Ectodermal cell (in vitro differentiated cells): ENCODE measurements around the gene MEDAG.

Experiments
- H3K27ac ChIP-seq: 2 replicates; pipeline ENCODE4 v1.7.0; 2013; ENCODE audit warnings: mild to moderate bottlenecking, low read depth, low read length; ENCODE audit not compliant: insufficient read depth, poor library complexity, severe bottlenecking
- H3K27me3 ChIP-seq: 2 replicates; pipeline ENCODE4 v1.7.0; 2013; ENCODE audit warnings: mild to moderate bottlenecking, low read length; ENCODE audit not compliant: insufficient read depth, control insufficient read depth, poor library complexity, severe bottlenecking
- H3K36me3 ChIP-seq: one replicate; pipeline ENCODE4 v1.7.0; 2013; ENCODE audit warnings: low read length; ENCODE audit not compliant: control insufficient read depth, insufficient read depth
- H3K4me1 ChIP-seq: one replicate; pipeline ENCODE4 v1.7.0; 2013; ENCODE audit warnings: low read length; ENCODE audit not compliant: control insufficient read depth, insufficient read depth
- H3K4me3 ChIP-seq: 2 replicates; pipeline ENCODE4 v1.7.0; 2013; ENCODE audit warnings: low read depth, low read length, control low read depth; ENCODE audit not compliant: insufficient read depth
- H3K9me3 ChIP-seq: 2 replicates; pipeline ENCODE4 v1.7.0; 2013; ENCODE audit warnings: mild to moderate bottlenecking, low read length, moderate library complexity; ENCODE audit not compliant: control insufficient read depth
- WGBS, 2 experiments: methylation state at CpG; one replicate each; pipeline ENCODE4 v1.1.7; 2013; ENCODE audit warnings: missing lambda C conversion rate in 2 of 2; 5-methylcytosine and 5-hydroxymethylcytosine counted together

MEDAG gene

GRCh38 chr13:30974350-30974749 is 68.3 kb downstream of the MEDAG start:
- WGBS, 2 experiments: 57 to 76% methylated on average over 1 to 2 of the region's 2 CpGs
- H3K27ac ChIP-seq: no peak overlapping the region
- no peak overlapping the region for H3K4me3 ChIP-seq
- no peaks in the 10 kb centered on the region for H3K27me3 ChIP-seq
- H3K4me1 ChIP-seq: no peaks in the 10 kb centered on the region
- H3K36me3 ChIP-seq: no peaks in the 10 kb centered on the region
- H3K9me3 ChIP-seq: no peaks in the 10 kb centered on the region
